HT-29 (cell line): ENCODE measurements around the gene ARF4. TPM values are rescaled to one million over a fixed set of nuclear protein-coding genes. Genes with fewer than 3 reads are reported as not detected.

ENCODE experiments used
- DNase-seq: peaks from one replicate; pipeline ENCODE4 v3.0.0-alpha.2; 2015; ENCODE audit warnings: low spot score
- total RNA-seq: library from RNA; depleted of rRNA; stranded (reverse); fragments of >200 nt; shearing (Covaris generic); gene quantifications from 2 replicates; pipeline ENCODE4 v1.2.3, GENCODE V29; 2014

Gene ARF4
- total RNA-seq, 1 experiment from 2014 or later, result 69.6 TPM

- DNase-seq, result no peak
Measured at GRCh38 chr3:57582474-57583168, 14.5 kb downstream of the ARF4 start.

DNA sequence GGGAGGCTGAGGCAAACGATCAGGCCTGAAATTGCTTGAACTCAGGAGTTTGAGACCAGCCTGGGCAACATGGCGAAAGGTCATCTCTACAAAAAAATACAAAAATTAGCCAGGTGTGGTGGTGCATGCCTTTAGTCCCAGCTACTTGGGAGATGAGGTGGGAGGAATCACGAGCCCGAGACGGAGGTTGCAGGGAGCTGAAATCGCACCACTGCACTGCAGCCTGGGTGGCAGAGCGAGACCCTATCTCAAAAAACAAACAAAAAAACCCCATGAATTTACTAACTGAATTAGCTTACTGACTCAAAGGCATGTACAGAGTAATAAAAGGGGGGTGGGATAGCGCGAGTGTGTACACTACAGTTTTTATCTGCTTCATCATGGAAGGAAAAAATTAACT, 19.3 kb downstream of the ARF4 start:
- no peak for DNase-seq

- no peak for DNase-seq
Measured at GRCh38 chr3:57575966-57576626, 21.0 kb downstream of the ARF4 start.

DNA sequence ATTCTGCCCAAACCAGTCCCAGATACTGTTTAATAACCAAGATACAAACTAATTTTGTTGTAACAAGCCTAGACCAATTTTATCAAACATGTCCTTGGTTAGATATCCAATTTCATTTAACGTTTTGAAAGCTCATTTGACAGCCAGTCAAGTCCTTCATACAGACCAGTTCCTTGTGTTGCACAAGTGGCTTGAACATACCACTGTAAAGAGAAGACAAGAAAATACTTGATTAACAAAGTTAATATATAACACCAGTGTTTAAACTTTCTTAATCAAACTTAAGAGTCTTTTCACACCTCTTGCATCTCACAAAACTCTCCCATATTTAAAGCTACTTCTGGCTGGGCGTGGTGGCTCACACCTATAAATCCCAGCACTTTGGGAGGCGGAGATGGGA, 25.0 kb downstream of the ARF4 start:
- DNase-seq, result no peak

- no peak for DNase-seq
Measured at GRCh38 chr3:57570878-57571277, 26.3 kb downstream of the ARF4 start.

DNA sequence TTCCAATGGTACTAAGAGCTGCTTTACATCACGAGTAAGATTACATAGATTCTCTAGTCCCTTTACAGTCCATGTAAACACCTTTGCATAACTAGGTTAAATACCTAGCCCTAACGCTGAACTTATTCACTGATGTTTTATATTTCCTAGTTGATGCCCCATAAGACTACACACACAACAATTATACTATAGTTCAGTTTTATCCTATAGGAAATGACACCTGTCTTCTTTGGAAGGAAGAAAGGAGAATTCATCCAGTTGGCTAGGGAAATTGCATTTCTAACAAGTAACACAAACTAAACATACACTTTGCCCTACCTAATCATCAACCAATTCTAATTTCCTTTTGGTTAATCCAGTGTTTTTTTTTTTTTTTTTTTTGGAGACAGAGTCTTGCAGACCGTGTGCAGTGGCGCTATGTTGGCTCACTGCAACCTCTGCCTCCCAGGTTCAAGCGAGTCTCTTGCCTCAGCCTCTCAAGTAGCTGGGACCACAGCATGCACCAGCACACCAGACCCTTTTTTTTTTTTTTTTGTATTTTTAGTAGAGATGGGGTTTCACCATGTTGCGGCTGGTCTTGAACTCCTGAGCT, 27.2 kb downstream of the ARF4 start:
- DNase-seq, result no peak

DNA sequence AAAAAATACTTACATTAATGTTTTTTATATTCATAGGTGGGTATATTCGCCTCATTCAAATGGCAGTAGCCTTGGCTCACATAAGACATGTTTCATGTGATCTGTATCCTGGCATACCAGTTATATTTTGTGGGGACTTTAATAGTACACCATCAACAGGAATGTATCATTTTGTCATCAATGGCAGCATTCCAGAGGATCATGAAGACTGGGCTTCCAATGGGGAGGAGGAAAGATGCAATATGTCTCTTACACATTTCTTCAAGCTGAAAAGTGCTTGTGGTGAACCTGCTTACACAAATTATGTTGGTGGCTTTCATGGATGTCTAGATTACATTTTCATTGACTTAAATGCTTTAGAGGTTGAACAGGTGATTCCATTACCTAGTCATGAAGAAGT, 37.6 kb downstream of the ARF4 start:
- DNase-seq, result no peak

GRCh38 chr3:57557085-57557537, 40.0 kb downstream of the ARF4 start:
- DNase-seq, result peak; percentile 40

DNA sequence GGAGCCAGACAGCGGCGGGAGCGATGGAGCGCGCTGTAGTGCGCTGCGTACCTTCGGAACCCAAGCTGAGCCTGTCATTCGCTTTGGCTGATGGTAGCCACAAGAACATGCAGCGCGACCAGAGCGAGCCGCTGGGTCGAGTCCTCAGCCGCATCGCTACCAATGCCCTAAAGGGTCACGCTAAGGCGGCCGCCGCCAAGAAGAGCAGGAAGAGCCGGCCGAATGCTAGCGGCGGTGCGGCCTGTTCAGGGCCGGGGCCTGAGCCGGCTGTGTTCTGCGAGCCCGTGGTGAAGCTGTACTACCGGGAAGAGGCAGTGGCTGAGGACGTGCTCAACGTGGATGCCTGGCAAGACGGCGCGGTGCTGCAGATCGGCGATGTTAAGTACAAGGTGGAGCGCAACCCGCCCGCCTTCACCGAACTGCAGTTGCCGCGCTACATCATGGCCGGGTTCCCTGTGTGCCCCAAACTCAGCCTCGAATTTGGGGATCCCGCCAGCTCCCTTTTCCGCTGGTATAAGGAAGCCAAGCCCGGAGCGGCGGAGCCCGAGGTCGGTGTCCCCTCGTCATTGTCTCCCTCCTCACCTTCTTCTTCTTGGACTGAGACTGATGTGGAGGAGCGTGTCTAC, 40.6 kb downstream of the ARF4 start:
- peak; percentile 29 for DNase-seq

DNA sequence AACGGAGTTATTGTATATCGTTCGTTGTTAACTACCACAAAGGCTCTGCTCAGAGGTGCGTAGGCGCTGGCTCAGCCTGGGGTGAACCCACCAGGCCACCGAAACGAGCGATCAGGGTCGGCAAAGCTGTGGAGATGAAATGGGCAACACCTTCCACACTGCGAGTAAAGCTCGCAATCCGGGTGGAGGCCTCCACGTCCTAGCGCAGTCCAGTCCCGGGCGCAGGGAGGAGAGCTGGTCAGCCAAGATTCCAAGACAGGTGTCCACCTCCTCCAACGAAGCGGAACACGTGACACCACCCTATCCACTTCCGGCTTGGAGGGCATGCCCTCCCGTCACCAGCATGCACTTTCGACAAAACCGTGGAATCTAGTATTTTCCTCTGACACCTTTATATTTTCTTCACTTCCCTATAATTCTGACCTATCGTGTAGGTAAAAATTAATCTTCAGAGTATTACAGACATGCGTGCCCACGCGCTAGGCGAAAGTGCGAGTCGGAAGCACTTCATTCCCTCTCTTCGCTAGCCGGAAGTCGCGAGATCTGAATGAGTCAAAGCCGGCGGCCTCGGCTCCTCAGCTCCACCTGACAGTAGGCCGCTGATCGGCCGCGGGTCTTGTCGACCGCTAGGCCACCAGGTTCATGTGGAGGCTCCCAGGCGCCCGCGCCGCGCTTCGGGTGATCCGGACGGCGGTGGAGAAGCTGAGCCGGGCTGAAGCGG, 41.2 kb downstream of the ARF4 start, which contains the start of gene PDE12:
PDE12 (plus strand) TSS at position 537 of the 721 bp plus-strand sequence; CDS start at position 643, 106 bp downstream.
- peak; percentile 93 for DNase-seq

DNA sequence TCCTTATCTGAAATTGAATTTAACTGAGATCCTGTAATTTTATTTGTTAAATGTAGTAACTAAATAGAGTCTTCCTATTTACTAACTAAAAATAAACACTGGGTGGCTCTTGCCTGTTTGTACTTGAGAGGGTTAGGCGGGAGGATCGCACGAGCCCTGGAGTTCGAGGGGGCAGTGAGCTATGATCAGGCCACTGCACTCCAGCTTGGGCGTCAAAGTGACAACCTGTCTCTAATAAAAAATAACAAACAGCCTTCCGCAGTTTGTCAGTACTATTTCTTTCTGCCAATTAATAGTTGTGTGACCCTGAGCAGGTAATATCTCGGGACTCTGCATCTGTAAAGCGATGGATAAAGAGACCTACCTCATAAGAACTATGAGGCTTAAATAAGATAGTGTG, 41.8 kb downstream of the ARF4 start:
- DNase-seq, result peak; percentile 6

- no peak for DNase-seq
Measured at GRCh38 chr3:57546616-57547015, 50.5 kb downstream of the ARF4 start.

GRCh38 chr3:57545636-57546268, 51.4 kb downstream of the ARF4 start:
- DNase-seq, result no peak

GRCh38 chr3:57544181-57545125, 52.7 kb downstream of the ARF4 start, which contains the start of gene DNAH12:
TSS of gene DNAH12 (minus strand) at chr3:57544344. CDS start at chr3:57542870, 1,474 bp downstream.
- DNase-seq, result peak; percentile 72

GRCh38 chr3:57538465-57538864, 58.7 kb downstream of the ARF4 start:
- no peak for DNase-seq

DNA sequence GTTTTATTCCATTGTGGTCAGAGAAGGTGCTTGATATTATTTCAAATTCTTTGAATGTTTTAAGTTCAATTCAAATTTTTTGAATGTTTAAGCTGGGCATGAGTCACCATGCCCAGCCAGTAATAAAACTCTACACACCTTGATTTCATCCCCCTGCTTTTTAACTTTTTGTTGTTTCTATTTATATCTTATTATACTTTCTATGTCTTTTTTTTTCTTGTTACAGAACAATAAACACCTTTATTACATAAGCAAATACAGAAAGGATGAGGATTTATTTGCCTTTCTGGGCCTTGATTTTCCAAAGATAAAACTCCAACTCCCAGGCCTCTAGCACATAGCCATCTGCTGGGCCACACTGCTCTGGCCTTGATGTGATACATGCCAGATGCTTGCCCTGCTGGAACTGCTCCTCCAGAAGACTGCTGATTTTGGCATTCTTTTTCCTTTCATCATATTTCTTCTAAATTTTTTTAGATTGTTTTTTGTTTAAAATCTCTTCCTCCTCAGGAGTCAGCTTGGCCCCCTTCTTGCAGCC, 67.0 kb downstream of the ARF4 start:
- DNase-seq, result no peak
